IPS-15b (cell line): Measurements from ENCODE around the gene NOSIP.

Source experiments
- H3K27me3 ChIP-seq: one replicate; pipeline ENCODE4 v1.6.1; 2013; ENCODE audit warnings: low read length; ENCODE audit not compliant: control insufficient read depth, insufficient read depth
- H3K36me3 ChIP-seq: one replicate; pipeline ENCODE4 v1.6.1; 2013; ENCODE audit warnings: low read length; ENCODE audit not compliant: control insufficient read depth, insufficient read depth
- H3K4me1 ChIP-seq: one replicate; pipeline ENCODE4 v1.6.1; 2013; ENCODE audit warnings: mild to moderate bottlenecking, low read length; ENCODE audit not compliant: control insufficient read depth, insufficient read depth
- H3K4me3 ChIP-seq: one replicate; pipeline ENCODE4 v1.5.1; 2013; ENCODE audit warnings: low read depth, low read length
- H3K9ac ChIP-seq: one replicate; pipeline ENCODE4 v1.6.1; 2013; ENCODE audit warnings: low read depth, mild to moderate bottlenecking, low read length
- H3K9me3 ChIP-seq: one replicate; pipeline ENCODE4 v1.6.1; 2013; ENCODE audit warnings: mild to moderate bottlenecking, low read length; ENCODE audit not compliant: control insufficient read depth, insufficient read depth

The NOSIP gene

GRCh38 chr19:49552749-49553148 lies 27.6 kb downstream of the NOSIP start:
- Histone ChIP-seq H3K27me3 (no peaks in the 10 kb centered on the region), H3K9me3 (no peaks in the 10 kb centered on the region), H3K9ac (no peak overlapping the region), H3K36me3 (peaks cover 18% of the 10 kb centered on the region), H3K4me3 (no peak overlapping the region), H3K4me1 (no peaks in the 10 kb centered on the region)

- H3K9ac ChIP-seq: no peak overlapping the region
Measured at GRCh38 chr19:49551531-49551930, 28.8 kb downstream of the NOSIP start.

GRCh38 chr19:49549045-49549444 lies 31.3 kb downstream of the NOSIP start:
- Histone ChIP-seq H3K4me3 (no peak overlapping the region), H3K4me1 (no peaks in the 10 kb centered on the region), H3K9me3 (no peaks in the 10 kb centered on the region), H3K27me3 (no peaks in the 10 kb centered on the region), H3K36me3 (no peaks in the 10 kb centered on the region), H3K9ac (no peak overlapping the region)

More at GRCh38 chr19:49551531-49551930, 28.8 kb downstream of the NOSIP start:
- Histone ChIP-seq H3K36me3 (peaks cover 12% of the 10 kb centered on the region), H3K4me1 (no peaks in the 10 kb centered on the region), H3K4me3 (no peak overlapping the region), H3K27me3 (no peaks in the 10 kb centered on the region), H3K9me3 (no peaks in the 10 kb centered on the region)

- Histone ChIP-seq H3K4me1 (no peaks in the 10 kb centered on the region), H3K27me3 (no peaks in the 10 kb centered on the region), H3K9ac (no peak overlapping the region), H3K36me3 (peaks cover 4% of the 10 kb centered on the region), H3K4me3 (no peak overlapping the region), H3K9me3 (no peaks in the 10 kb centered on the region)
Measured at GRCh38 chr19:49546825-49547565, 33.4 kb downstream of the NOSIP start.

- Histone ChIP-seq H3K4me3 (no peak overlapping the region), H3K27me3 (no peaks in the 10 kb centered on the region), H3K9ac (no peak overlapping the region), H3K36me3 (peaks cover 7% of the 10 kb centered on the region), H3K9me3 (no peaks in the 10 kb centered on the region), H3K4me1 (no peaks in the 10 kb centered on the region)
Measured at GRCh38 chr19:49544154-49544553, 36.2 kb downstream of the NOSIP start.

GRCh38 chr19:49543032-49543431 lies 37.3 kb downstream of the NOSIP start:
- H3K9me3 ChIP-seq: no peaks in the 10 kb centered on the region
- no peaks in the 10 kb centered on the region for H3K4me1 ChIP-seq
- H3K36me3 ChIP-seq: peaks cover 8% of the 10 kb centered on the region
- no peak overlapping the region for H3K9ac ChIP-seq
- no peak overlapping the region for H3K4me3 ChIP-seq
- H3K27me3 ChIP-seq: no peaks in the 10 kb centered on the region

GRCh38 chr19:49542446-49542845 lies 37.9 kb downstream of the NOSIP start:
- Histone ChIP-seq H3K9ac (no peak overlapping the region), H3K4me3 (no peak overlapping the region), H3K9me3 (no peaks in the 10 kb centered on the region), H3K36me3 (peaks cover 8% of the 10 kb centered on the region), H3K4me1 (no peaks in the 10 kb centered on the region), H3K27me3 (no peaks in the 10 kb centered on the region)

- H3K4me3 ChIP-seq: no peak overlapping the region
- peaks cover 12% of the 10 kb centered on the region for H3K36me3 ChIP-seq
- no peaks in the 10 kb centered on the region for H3K4me1 ChIP-seq
- no peaks in the 10 kb centered on the region for H3K27me3 ChIP-seq
- no peak overlapping the region for H3K9ac ChIP-seq
- H3K9me3 ChIP-seq: no peaks in the 10 kb centered on the region
Measured at GRCh38 chr19:49541914-49542313, 38.4 kb downstream of the NOSIP start.

- peaks cover 3% of the 10 kb centered on the region for H3K4me1 ChIP-seq
- no peaks in the 10 kb centered on the region for H3K9me3 ChIP-seq
- peaks cover 13% of the 10 kb centered on the region for H3K36me3 ChIP-seq
- H3K27me3 ChIP-seq: no peaks in the 10 kb centered on the region
- H3K9ac ChIP-seq: no peak overlapping the region
- no peak overlapping the region for H3K4me3 ChIP-seq
Measured at GRCh38 chr19:49539192-49539952, 41.0 kb downstream of the NOSIP start.

GRCh38 chr19:49538643-49539042 lies 41.7 kb downstream of the NOSIP start:
- Histone ChIP-seq H3K9ac (no peak overlapping the region), H3K36me3 (peaks cover 13% of the 10 kb centered on the region), H3K27me3 (no peaks in the 10 kb centered on the region), H3K4me1 (peaks cover 4% of the 10 kb centered on the region), H3K4me3 (no peak overlapping the region), H3K9me3 (no peaks in the 10 kb centered on the region)

- Histone ChIP-seq H3K4me1 (peaks cover 4% of the 10 kb centered on the region), H3K9ac (no peak overlapping the region), H3K36me3 (peaks cover 9% of the 10 kb centered on the region)
Measured at GRCh38 chr19:49536921-49537462, 43.4 kb downstream of the NOSIP start.

More at GRCh38 chr19:49536921-49537462, 43.4 kb downstream of the NOSIP start:
- H3K9me3 ChIP-seq: no peaks in the 10 kb centered on the region
- H3K4me3 ChIP-seq: no peak overlapping the region
- no peaks in the 10 kb centered on the region for H3K27me3 ChIP-seq
